K562 (cell line): ENCODE data around the gene KRTAP10-4.

ENCODE experiments used
- CHD4 ChIP-seq: fragments of 200-600 bp; sonication (generic); IDR thresholded peaks from 3 replicates; pipeline ENCODE4 v1.6.1; 2012; ENCODE audit warnings: low read depth, mild to moderate bottlenecking, mixed read lengths, low read length, inconsistent platforms; ENCODE audit not compliant: insufficient read depth, insufficient replicate concordance, poor library complexity, severe bottlenecking
- POLR2A ChIP-seq: fragments of 450-650 bp; conservative IDR thresholded peaks from 2 replicates; pipeline ENCODE4 v1.6.1; 2016
- POLR2AphosphoS5 ChIP-seq: IDR thresholded peaks from 2 replicates; pipeline ENCODE4 v1.6.1; 2011; ENCODE audit warnings: mild to moderate bottlenecking, low read depth, low read length, moderate library complexity; ENCODE audit not compliant: control insufficient read depth, insufficient read depth
- RCOR1 ChIP-seq, 2 experiments: IDR thresholded peaks; 2 replicates each; pipeline ENCODE4 v1.6.1; 2012; ENCODE audit warnings: low read depth in 2 of 2, low read length in 2 of 2, borderline replicate concordance in 1 of 2, improper control_type of control experiment in 1 of 2
- TEAD4 ChIP-seq, 2 experiments: sonication (generic) in 1 of 2; formaldehyde crosslinking in 1 of 2; IDR thresholded peaks; 2 replicates each; pipeline versions ENCODE4 v1.6.1 to v1.8.0; 2012 to 2022; ENCODE audit warnings: borderline replicate concordance in 1 of 2, inconsistent platforms in 1 of 2, low read length in 1 of 2, mild to moderate bottlenecking in 1 of 2, missing genetic modification reagents in 1 of 2
- TFAM ChIP-seq: fragments of 250-450 bp; sonication (Bioruptor Pico); conservative IDR thresholded peaks from 2 replicates; pipeline ENCODE4 v1.5.0; 2021; ENCODE audit warnings: mild to moderate bottlenecking, moderate library complexity
- THRAP3 ChIP-seq: fragments of 450-650 bp; IDR thresholded peaks from 2 replicates; pipeline ENCODE4 v1.6.1; 2016; ENCODE audit warnings: mild to moderate bottlenecking, inconsistent platforms, borderline replicate concordance

GRCh38 chr21:44571296-44571695 is 2.2 kb upstream of the KRTAP10-4 start:
- TF ChIP-seq THRAP3 (no peak), POLR2A (no peak), CHD4 (no peak), TFAM (CRISPR knock-in tag) (no peak), RCOR1 (IDR thresholded peaks at IDR 0.05; ENCODE audit: borderline replicate concordance in 1 of 2, low read depth in 2 of 2, low read length in 2 of 2) (no peak), TEAD4 (IDR thresholded peaks at IDR 0.05; ENCODE audit: low read length) (no peak), TEAD4 (CRISPR knock-in tag; IDR thresholded peaks at IDR 0.05; ENCODE audit: borderline replicate concordance) (no peak), POLR2AphosphoS5 (no peak)
